ENCODE measurements around the gene TNFRSF8. TPM values are rescaled to one million over a fixed set of nuclear protein-coding genes. Genes with fewer than 3 reads are reported as not detected.

The TNFRSF8 gene
- 0.09 and 15.4 TPM in 2 replicates for total RNA-seq (ENCODE audit: low replicate concordance)

DNA sequence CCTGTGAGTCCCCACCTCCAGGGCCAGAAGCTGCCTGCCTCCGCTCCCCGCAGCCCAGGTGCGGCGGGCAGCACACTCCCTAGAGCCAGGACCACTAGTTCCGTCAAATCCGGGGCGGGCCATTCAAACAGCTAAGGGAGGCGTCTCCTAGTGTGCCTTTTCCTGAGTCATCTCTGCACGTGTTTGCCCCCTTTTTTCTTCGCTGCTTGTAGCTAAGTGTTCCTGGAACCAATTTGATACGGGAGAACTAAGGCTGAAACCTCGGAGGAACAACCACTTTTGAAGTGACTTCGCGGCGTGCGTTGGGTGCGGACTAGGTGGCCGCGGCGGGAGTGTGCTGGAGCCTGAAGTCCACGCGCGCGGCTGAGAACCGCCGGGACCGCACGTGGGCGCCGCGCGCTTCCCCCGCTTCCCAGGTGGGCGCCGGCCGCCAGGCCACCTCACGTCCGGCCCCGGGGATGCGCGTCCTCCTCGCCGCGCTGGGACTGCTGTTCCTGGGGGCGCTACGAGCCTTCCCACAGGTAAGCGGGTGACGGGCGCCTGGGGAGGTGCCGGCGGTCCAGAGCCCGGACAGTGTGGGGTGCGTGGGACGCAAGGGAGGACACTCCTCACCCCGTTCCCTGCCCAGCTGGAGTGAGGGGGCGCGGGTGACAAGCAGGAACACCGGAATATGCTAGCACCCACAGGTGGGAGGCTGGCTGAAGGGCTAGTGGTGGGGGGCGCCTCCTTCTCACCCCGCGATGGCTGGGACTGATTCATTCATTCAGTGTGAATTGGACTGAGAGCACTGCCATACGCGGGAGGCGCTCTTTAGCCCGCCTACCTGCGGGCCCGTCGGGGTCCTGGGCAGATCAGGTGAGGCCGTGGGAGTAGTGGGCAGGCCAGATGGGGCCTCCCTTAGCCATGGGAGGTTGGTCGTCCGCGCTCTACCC is at the start of gene TNFRSF8:
Gene TNFRSF8, plus strand, starts transcription at position 163 of the 932 bp plus-strand sequence. Its CDS starts 296 bp downstream, at position 459.
- peak; percentile 29 for DNase-seq (ENCODE audit: low read depth)
- TF ChIP-seq, protein P1, sequence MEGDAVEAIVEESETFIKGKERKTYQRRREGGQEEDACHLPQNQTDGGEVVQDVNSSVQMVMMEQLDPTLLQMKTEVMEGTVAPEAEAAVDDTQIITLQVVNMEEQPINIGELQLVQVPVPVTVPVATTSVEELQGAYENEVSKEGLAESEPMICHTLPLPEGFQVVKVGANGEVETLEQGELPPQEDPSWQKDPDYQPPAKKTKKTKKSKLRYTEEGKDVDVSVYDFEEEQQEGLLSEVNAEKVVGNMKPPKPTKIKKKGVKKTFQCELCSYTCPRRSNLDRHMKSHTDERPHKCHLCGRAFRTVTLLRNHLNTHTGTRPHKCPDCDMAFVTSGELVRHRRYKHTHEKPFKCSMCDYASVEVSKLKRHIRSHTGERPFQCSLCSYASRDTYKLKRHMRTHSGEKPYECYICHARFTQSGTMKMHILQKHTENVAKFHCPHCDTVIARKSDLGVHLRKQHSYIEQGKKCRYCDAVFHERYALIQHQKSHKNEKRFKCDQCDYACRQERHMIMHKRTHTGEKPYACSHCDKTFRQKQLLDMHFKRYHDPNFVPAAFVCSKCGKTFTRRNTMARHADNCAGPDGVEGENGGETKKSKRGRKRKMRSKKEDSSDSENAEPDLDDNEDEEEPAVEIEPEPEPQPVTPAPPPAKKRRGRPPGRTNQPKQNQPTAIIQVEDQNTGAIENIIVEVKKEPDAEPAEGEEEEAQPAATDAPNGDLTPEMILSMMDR (IDR thresholded peaks at IDR 0.05; ENCODE audit: insufficient read depth, low read length), result no peak

DNA sequence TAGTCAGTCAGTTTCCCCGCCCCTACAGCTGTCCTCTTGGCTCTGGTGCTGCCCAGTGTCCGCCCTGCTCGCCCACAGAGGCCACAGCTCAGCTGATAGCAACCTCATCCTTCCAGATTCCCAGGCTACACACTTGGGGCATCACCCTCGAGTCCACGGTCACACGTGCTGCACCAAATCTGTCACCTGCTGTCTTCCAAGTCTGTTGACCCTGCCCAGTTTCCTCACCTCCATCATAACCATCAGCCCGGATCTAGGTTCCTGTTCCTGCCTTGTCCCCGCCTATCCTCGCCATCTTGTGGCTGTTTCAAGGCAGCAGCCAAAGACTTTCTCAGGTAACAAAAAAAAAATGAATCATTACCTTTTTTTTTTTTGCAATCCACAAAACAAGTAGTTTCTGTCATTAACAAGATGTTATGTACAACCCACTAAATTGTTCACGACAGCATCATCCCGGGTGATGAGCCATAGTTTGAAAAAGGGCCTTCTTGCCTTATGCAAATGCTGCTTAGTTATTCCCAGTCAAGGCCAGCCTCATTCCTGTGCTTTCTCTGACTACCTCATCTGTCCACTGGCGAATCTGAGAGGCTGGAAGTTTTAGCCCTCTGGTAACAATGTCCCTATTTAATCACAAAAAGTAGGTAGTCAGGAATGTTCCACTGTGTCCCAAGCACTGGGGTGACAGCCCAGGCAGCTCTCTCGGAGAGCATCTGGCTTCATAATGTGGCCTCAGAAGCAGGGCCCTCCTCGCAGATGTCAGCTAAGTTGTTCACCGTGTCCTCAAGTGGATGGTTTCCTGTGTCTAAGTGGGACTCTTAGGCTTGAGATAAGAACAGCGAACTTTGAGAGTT is 48.7 kb upstream of the TNFRSF8 start:
- DNase-seq (ENCODE audit: low read depth), result no peak
- no peak overlapping the region for H3K4me3 ChIP-seq (ENCODE audit: low read depth, low read length)
- TF ChIP-seq, protein P1 (IDR thresholded peaks at IDR 0.05; ENCODE audit: insufficient read depth, low read length), result no peak

More for the DNA sequence above, at the start of gene TNFRSF8:
- peak within 1 kb of the TSS; percentile 22 for H3K4me3 ChIP-seq (ENCODE audit: low read depth, low read length)

DNA sequence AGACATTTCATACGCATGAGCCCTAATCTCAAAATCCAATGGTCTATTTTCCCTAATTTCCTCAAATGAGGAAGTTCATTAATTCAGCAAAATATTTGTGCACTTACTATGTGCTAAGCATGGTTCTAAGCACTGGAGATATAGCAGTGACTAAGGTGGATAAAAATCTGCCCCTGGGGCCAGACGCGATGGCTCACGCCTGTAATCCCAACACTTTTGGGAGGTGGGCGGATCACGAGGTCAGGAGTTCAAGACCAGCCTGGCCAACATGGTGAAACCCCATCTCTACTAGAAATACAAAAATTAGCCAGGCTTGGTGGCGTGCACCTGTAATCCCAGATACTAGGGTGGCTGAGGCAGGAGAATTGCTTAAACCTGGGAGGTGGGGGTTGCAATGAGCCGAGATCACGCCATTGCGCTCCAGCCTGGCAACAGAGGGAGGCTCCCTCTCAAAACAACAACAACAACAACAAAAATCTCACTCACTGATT is 48.1 kb upstream of the TNFRSF8 start:
- TF ChIP-seq, protein P1 (IDR thresholded peaks at IDR 0.05; ENCODE audit: insufficient read depth, low read length), result no peak
- no peak overlapping the region for H3K4me3 ChIP-seq (ENCODE audit: low read depth, low read length)
- DNase-seq (ENCODE audit: low read depth), result no peak

DNA sequence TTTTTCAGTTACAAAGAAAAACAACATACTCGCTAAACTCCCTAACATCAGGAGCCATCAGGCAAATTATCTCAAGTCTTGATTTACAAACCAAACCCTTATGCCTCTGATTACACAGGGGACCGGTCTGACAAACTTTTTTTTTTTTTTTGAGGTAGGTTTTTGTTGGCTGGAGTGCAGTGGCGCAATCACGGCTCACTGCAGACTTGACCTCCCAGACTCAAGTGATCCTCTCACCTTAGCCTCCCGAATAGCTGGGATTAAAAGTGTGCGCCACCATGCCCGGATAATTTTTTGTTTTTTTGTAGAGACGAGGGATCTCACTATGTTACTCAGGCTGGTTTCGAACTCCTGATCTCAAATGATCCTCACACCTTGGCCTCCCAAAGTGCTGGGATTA is 47.6 kb upstream of the TNFRSF8 start:
- TF ChIP-seq, protein P1 (IDR thresholded peaks at IDR 0.05; ENCODE audit: insufficient read depth, low read length), result no peak
- H3K4me3 ChIP-seq (ENCODE audit: low read depth, low read length), result no peak overlapping the region
- no peak for DNase-seq (ENCODE audit: low read depth)

DNA sequence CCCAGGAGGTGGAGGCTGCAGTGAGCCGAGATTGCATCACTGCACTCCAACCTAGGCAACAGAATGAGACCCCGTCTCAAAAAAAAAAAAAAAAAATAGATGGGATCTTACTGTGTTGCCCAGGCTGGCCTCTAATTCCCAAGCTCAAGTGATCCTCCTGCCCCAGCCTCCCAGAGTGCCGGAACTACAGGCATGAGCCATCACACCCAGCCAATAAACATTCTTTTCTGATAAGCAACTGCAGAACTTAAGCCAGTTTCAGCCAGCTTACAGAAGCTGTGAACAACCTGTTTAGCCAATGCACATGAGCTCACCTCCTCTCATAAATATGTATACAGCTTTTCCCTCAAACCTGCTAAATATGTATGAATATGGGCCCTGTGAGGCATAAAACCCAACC is 46.9 kb upstream of the TNFRSF8 start:
- no peak overlapping the region for H3K4me3 ChIP-seq (ENCODE audit: low read depth, low read length)
- no peak for DNase-seq (ENCODE audit: low read depth)
- TF ChIP-seq, protein P1 (IDR thresholded peaks at IDR 0.05; ENCODE audit: insufficient read depth, low read length), result no peak

DNA sequence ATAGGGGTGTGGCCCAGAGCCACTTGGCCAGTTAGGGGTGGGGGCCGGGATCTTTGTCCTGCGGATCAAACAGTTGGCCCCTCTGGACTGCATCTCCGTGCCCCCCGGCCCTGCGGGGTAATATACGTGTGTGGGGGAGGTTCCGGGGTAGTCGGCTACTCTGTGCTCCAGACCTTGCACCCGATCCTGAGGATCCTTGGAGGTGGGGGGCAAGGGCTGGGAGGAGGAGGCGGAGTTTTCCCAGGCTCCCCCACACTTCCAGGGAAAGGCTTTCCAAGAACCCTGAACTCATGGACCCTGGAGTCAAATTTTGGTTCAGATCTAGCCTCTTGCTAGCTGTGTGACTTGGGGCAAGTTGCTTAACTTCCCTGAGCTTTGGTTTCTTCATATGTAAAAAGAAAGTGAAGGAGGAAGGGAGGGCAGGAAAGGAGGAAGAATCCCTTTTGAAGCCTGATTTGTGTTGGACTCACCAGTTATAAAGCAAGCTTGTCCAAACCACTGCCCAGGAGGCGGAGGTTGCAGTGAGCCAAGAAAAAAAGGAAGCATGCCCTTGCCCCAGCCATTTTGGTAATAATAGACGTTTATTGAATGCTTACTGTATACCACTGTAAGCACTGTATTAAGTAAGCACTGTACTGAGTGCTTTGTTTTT is 43.1 kb upstream of the TNFRSF8 start:
- DNase-seq (ENCODE audit: low read depth), result peak; percentile 35
- TF ChIP-seq, protein P1 (IDR thresholded peaks at IDR 0.05; ENCODE audit: insufficient read depth, low read length), result no peak
- peak overlapping the region; percentile 89 for H3K4me3 ChIP-seq (ENCODE audit: low read depth, low read length)

Data from fibroblast of the aortic adventitia (primary cell).